K562 treated with DMSO at 1 percent for 12 hours (cell line): Measurements from ENCODE around the gene ANXA7. TPM values are rescaled to one million over a fixed set of nuclear protein-coding genes. Genes with fewer than 3 reads are reported as not detected.

Experiments used
- total RNA-seq: library from RNA; unstranded; fragments of 300-600 nt; gene quantifications from 2 replicates; pipeline ENCODE4 v1.2.3, GENCODE V29; 2022; ENCODE audit not compliant: insufficient read depth

Gene ANXA7
- total RNA-seq: 70.0 and 115 TPM in 2 replicates

DNA sequence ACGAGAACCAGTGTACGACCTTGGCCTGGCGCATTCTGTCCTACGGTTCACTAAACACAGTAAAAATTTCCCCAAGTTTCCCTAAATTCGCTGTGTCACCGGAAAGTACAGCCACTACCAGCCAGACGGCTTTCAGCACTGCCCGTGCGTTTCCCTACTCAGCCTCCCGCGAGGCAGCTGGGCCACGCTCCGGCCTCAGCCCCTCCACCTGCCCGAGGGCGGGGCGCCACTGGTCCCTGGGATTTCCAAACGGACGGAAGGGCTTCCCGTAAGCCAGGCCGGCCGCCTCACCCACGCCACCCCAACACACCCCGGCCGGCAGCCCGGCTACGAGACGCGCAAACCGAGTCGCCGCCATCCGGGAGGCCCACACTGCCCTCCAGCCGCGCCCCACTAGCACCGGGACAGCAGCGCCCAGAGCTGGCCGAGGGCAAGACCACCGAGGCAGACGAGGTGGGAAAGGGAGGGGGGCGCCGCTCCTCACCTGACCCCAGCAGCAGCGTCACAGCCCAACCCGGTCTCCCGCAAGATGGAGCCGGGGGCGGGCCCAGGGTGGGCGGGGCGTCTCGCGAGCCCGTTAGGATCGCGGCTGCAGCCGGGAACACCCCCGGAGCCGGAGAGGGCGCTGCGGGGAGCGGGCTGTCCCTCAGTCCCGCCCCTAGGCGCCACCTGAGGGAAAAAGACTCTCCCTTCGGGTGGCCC, at the start of gene ANXA7:
Gene ANXA7, minus strand, starts transcription at position 531 of the 702 bp plus-strand sequence. CDS start 13,202 bp downstream, outside the sequence.

GRCh38 chr10:73433538-73433867, 19.6 kb upstream of the ANXA7 start, which contains the start of gene MSS51:
TSS of gene MSS51 (minus strand) at chr10:73433561. CDS start at chr10:73428284, 5,277 bp downstream.

GRCh38 chr10:73358331-73359279, 55.3 kb downstream of the ANXA7 start, which contains the start of gene CFAP70:
TSS of gene CFAP70 (minus strand) at chr10:73358864. CDS start at chr10:73354796, 4,068 bp downstream.

Other genes starting within 250 kb of the ANXA7 start
- 15.6 and 25.9 TPM in 2 replicates for gene ECD, start 246.1 kb downstream of the ANXA7 start, total RNA-seq
- gene FAM149B1, start 245.9 kb downstream of the ANXA7 start, total RNA-seq: 16.3 and 19.8 TPM in 2 replicates
- gene DNAJC9, start 166.8 kb downstream of the ANXA7 start, total RNA-seq: 62.8 and 99.4 TPM in 2 replicates
- gene MRPS16, start 161.4 kb downstream of the ANXA7 start, total RNA-seq: 57.6 and 73.9 TPM in 2 replicates
- gene CFAP70, start 55.2 kb downstream of the ANXA7 start, total RNA-seq: 4.9 and 9.3 TPM in 2 replicates
- gene MSS51, start 19.5 kb upstream of the ANXA7 start, total RNA-seq: 0.74 and 3.2 TPM in 2 replicates
- 10.4 and 28.9 TPM in 2 replicates for gene PPP3CB, start 82.0 kb upstream of the ANXA7 start, total RNA-seq
- gene USP54, start 177.3 kb upstream of the ANXA7 start, total RNA-seq: 5.6 and 22.9 TPM in 2 replicates
- gene MYOZ1, start 227.4 kb upstream of the ANXA7 start, total RNA-seq: not detected in 2 replicates
- gene SYNPO2L, start 242.0 kb upstream of the ANXA7 start, total RNA-seq: not detected in 2 replicates